Epithelial cell of esophagus (primary cell): ENCODE data around the gene GSG1L.
A peak's percentile ranks its signal among the peaks of the same experiment; 100 is the strongest.

ENCODE experiments used
- DNase-seq: peaks from one replicate; pipeline ENCODE4 v3.0.0; 2010; ENCODE audit warnings: low read depth
- H3K4me3 ChIP-seq: 2 replicates; pipeline ENCODE4 v1.5.1; 2011; ENCODE audit warnings: mild to moderate bottlenecking, low read length, control low read depth
- TF ChIP-seq, protein P1 (sequence below): IDR thresholded peaks from 2 replicates; pipeline ENCODE4 v1.5.1; 2011; ENCODE audit warnings: low read depth, mild to moderate bottlenecking, low read length, control low read depth, inconsistent platforms; ENCODE audit not compliant: insufficient read depth; ENCODE audit errors: missing control alignments

Gene GSG1L

GRCh38 chr16:27781981-27782880 is 281.3 kb downstream of the GSG1L start:
- no peak overlapping the region for H3K4me3 ChIP-seq
- TF ChIP-seq, protein P1, sequence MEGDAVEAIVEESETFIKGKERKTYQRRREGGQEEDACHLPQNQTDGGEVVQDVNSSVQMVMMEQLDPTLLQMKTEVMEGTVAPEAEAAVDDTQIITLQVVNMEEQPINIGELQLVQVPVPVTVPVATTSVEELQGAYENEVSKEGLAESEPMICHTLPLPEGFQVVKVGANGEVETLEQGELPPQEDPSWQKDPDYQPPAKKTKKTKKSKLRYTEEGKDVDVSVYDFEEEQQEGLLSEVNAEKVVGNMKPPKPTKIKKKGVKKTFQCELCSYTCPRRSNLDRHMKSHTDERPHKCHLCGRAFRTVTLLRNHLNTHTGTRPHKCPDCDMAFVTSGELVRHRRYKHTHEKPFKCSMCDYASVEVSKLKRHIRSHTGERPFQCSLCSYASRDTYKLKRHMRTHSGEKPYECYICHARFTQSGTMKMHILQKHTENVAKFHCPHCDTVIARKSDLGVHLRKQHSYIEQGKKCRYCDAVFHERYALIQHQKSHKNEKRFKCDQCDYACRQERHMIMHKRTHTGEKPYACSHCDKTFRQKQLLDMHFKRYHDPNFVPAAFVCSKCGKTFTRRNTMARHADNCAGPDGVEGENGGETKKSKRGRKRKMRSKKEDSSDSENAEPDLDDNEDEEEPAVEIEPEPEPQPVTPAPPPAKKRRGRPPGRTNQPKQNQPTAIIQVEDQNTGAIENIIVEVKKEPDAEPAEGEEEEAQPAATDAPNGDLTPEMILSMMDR, result no peak
- no peak for DNase-seq

DNA sequence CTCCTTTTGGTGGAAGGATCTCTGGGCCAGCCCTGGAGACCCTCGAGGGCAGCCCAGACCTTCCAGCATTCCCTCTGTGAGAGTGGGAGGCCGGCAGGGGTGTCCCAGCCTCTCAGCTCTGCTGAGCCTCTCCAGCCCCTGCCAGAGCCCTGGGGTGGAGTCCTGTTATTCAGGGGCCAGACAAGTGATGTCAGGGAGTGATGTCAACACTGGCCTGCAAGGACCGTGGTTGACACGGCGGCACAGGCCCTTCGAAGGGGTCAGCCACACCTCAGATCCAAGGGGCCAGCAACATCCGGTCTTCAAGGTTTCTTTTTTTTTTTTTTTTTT is 282.4 kb downstream of the GSG1L start:
- TF ChIP-seq, protein P1, result no peak
- H3K4me3 ChIP-seq, result no peak overlapping the region
- no peak for DNase-seq

- TF ChIP-seq, protein P1, result no peak
- no peak overlapping the region for H3K4me3 ChIP-seq
These were observed 282.9 kb downstream of the GSG1L start for GRCh38 chr16:27780468-27781194.

DNA sequence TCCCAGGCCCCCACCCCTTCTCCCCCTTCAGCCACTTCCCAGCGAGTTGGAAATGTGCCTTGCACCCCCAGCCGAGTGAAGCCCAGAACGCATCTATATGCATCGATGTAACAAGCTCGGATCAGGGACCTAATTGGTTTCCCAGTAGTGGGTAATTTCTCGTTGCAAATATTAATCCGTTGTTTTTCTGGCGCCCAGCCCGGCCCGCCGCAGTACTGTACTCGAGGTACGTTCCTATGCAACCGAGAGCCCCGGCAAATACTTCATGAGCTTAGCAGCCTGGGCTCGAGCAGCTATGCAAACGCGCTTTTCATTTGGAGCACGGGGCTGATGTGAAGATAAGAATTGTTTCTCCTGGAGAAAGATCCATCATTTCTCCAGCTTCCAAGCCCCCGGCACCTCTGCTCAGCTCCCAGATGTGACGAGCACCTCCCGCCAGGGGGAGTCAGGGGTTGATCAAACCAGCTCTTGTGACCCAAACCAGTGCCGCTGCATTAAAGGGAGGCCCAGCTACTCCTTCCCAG is 283.8 kb downstream of the GSG1L start:
- DNase-seq, result peak; percentile 46
- TF ChIP-seq, protein P1, result peak; percentile 63
- H3K4me3 ChIP-seq, result no peak overlapping the region

More at GRCh38 chr16:27780468-27781194, 282.9 kb downstream of the GSG1L start:
- no peak for DNase-seq

GRCh38 chr16:27778926-27779570 is 284.5 kb downstream of the GSG1L start:
- TF ChIP-seq, protein P1, result no peak
- DNase-seq, result no peak
- H3K4me3 ChIP-seq, result no peak overlapping the region

DNA sequence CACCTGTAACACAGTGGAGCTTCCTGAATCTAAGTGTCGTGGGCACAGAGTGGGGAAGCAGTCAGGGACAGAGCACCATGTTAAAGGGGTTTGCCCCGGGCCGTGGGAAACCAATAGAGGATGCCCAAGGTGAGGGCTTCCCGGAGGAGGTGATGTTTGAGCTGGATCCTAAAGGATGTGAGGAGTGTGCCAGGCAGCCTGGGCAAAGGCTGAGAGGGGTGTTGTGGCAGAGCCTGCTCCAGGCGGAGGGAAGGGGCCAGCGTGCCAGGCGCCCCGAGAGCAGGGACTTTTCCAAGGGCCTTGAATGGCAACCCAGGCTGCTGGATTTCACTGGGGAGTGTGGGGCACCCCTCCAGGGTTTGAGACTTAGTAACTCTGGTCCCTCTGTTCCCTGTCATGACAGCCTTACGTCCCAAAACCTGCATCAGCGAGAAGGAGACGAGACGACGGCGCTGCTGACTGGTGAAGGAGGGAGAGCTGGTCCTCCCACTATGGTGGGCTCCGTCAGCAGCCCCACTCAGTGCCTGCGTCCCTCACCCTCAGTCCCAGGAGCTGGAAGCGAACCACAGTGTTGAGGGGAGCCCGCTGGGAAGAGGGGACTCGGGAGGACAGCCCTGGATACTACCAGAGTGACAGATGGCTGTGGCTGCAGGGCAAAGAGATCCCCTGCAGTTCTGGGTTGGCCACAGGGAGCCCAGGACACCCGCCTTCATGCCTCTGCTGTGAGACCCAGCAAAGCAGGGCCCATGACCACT is 285.2 kb downstream of the GSG1L start:
- TF ChIP-seq, protein P1, result no peak
- no peak overlapping the region for H3K4me3 ChIP-seq
- no peak for DNase-seq
